Heart left ventricle (tissue), 16 donors: ENCODE results near the gene MICAL2. TPM values are rescaled to one million over a fixed set of nuclear protein-coding genes. Genes with fewer than 3 reads are reported as not detected.
A peak's percentile ranks its signal among the peaks of the same experiment; 100 is the strongest.

Experiments used
- ATAC-seq, 4 donors: fragments of 200-7000 bp; cut with Tn5 transposase; one replicate each; pipeline ENCODE4 v1.9.1; 2020 to 2022; ENCODE audit warnings: moderate library complexity in 4 of 4, mild to moderate bottlenecking in 3 of 4, moderate number of reproducible peaks in 1 of 4
- DNase-seq, 5 donors: peaks; one replicate each; pipeline ENCODE4 v3.0.0-alpha.2; 2020
- H3K27ac ChIP-seq, 12 donors: fragments of 200-600 bp; sonication (generic) in 4 of 12; one replicate each; pipeline versions ENCODE4 v1.5.0 to v1.8.0; 2016 to 2022; ENCODE audit warnings: mild to moderate bottlenecking in 2 of 12
- H3K27me3 ChIP-seq, 9 donors: fragments of 200-600 bp; sonication (generic) in 2 of 9; one replicate each; pipeline versions ENCODE4 v1.5.1 to v1.8.0; 2016 to 2022; ENCODE audit warnings: mild to moderate bottlenecking in 3 of 9
- H3K36me3 ChIP-seq, 9 donors: fragments of 200-600 bp; sonication (generic) in 2 of 9; one replicate each; pipeline versions ENCODE4 v1.5.0 to v1.8.0; 2018 to 2022; ENCODE audit warnings: mild to moderate bottlenecking in 2 of 9
- H3K4me1 ChIP-seq, 12 donors: fragments of 200-600 bp; sonication (generic) in 4 of 12; one replicate each; pipeline versions ENCODE4 v1.5.0 to v1.8.0; 2016 to 2022; ENCODE audit warnings: mild to moderate bottlenecking in 3 of 12
- H3K4me3 ChIP-seq, 12 donors: fragments of 200-600 bp; sonication (generic) in 4 of 12; one replicate each; pipeline versions ENCODE4 v1.5.0 to v1.8.0; 2017 to 2022; ENCODE audit warnings: mild to moderate bottlenecking in 9 of 12, moderate library complexity in 4 of 12
- H3K9me3 ChIP-seq, 12 donors: fragments of 200-600 bp; sonication (generic) in 4 of 12; one replicate each; pipeline versions ENCODE4 v1.5.0 to v1.8.0; 2016 to 2022; ENCODE audit warnings: mild to moderate bottlenecking in 1 of 12
- POLR2A ChIP-seq, 2 donors: fragments of 450-650 bp; IDR thresholded peaks; one replicate each; pipeline ENCODE4 v1.6.1; 2017; ENCODE audit warnings: antibody characterized with exemption in 2 of 2, mild to moderate bottlenecking in 2 of 2, moderate library complexity in 2 of 2
- WGBS, 4 donors: extraction: QIAGEN DNeasy Blood & Tissue Kit in 2 of 4; methylation state at CpG; one replicate each; pipeline versions ENCODE4 v1.1.5 to v1.1.7; 2013 to 2018; 5-methylcytosine and 5-hydroxymethylcytosine counted together
- intact Hi-C, 10 donors: fragments of 100-400 bp; cut with DNase I; formaldehyde crosslinking; loops; one replicate each; pipeline versions ENCODE4 v1.11.1 to v1.14.2; 2022
- polyA plus RNA-seq, 2 donors: library from polyadenylated mRNA; stranded (reverse); fragments of 200-250 nt; gene quantifications; one replicate each; pipeline ENCODE4 v1.2.3, GENCODE V29; 2013
- total RNA-seq, 9 donors: library from RNA; depleted of rRNA in 2 of 9; stranded (reverse); fragments of >200 nt in 2 of 9; fragmentation: NEBNext Ultra II Directional in 3 of 9; extraction: Animal tissue kit (Norgen Biotek cat#: 25700) in 3 of 9; gene quantifications; one replicate each; pipeline versions ENCODE4 v1.1.0 to v1.2.4, GENCODE V29; 2016 to 2023
- TF ChIP-seq, protein P1 (sequence below), 12 donors: fragments of 200-600 bp; sonication (generic) in 4 of 12; IDR thresholded peaks; one replicate each; pipeline versions ENCODE4 v1.5.0 to v1.8.0; 2018 to 2022; ENCODE audit warnings: antibody characterized with exemption in 12 of 12, mild to moderate bottlenecking in 5 of 12
- donor health status: ischemic (EF 13 %, LVEDD 7.1; RV severe dilation, severe dysfunction).
- donor health status: healthy with polysubstance abuse.
- donor health status: DM: no; HTN: yes; CAD: no.
- donor health status: DM: no; HTN: no; CAD: no.
- donor health status: ischemic (EF 25% LVEDD 6.9; RV normal size, moderate dysfunction).
- donor health status: ischemic (EF 25% LVEDD 5.7; RV mildly dilated, moderate dysfunction).
- donor health status: healthy.
- donor health status: DM: yes; HTN: yes; CAD: no.
- donor health status: ischemic (EF 35%, LVEDD 5.7; RV mildly dilated, moderate dysfunction).
- donor health status: nonischemic (EF 11% LVEDD 7.7; RV severe dilation, severe dysfunction).
- donor health status: DM: yes; HTN: yes; CAD: no.
- donor health status: PGD.
- donor health status: ischemic (EF 29% LVEDD 5.4; RV normal size, mild dysfunction).
- donor health status: nonischemic (EF 23%, LVEDD 6.1; RV moderate dilation, normal function).

MICAL2 gene
- total and polyA plus RNA-seq, 11 donors: 37.6 to 110 (median 86.4) TPM

DNA sequence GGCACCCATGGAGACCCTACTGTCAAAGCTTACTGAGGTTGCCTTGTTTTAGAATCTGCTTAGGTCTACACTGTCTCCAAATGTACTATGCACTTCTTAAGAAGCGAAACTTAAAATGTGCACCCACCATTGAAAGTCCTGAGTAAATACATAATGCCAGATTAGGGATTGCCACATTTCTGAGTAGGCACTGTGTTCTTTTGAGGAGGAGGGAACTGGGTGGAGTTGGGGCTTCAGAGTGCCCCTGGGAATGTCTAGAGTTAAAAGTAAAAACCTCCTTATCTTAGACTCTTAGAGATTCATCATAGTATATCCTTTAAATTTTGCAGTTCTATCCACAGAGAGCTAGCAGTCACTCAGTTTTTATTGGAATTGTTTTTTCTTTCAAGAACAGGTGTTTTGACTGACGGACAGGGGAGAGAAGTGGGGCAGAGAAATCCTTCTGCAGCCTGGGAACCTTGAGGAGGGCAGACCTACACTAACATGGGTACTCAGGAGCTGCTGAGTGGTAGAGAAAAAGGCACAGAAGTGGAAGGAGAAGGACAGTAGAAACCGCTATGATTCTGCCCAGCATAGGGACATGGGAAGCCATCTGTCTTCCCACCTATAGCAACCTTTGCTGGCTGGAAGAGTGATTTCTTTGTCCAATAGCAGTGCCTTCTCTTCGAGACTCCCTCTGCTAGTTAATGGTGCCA lies 33.4 kb upstream of the MICAL2 start:
- ATAC-seq: no peak
- intact Hi-C loops: loop anchor here in 1 of 10 donors (10.0 kb wide), 1 partner anchor 1098 kb away; no protein-coding TSS in a partner anchor
- Histone ChIP-seq H3K27me3 (no peaks in the 10 kb centered on the region), H3K9me3 (no peaks in the 10 kb centered on the region), H3K4me3 (no peak overlapping the region), H3K4me1 (peaks cover 0 to 24% (median 0%) of the 10 kb centered on the region in 12 donors), H3K36me3 (no peaks in the 10 kb centered on the region), H3K27ac (peak overlapping the region in 6 of 12 donors; percentile 6 to 64 (median 50))
- WGBS, 4 donors: 96 to 100% (median 98%) methylated on average over 4 of the region's 4 CpGs
- TF ChIP-seq, protein P1, sequence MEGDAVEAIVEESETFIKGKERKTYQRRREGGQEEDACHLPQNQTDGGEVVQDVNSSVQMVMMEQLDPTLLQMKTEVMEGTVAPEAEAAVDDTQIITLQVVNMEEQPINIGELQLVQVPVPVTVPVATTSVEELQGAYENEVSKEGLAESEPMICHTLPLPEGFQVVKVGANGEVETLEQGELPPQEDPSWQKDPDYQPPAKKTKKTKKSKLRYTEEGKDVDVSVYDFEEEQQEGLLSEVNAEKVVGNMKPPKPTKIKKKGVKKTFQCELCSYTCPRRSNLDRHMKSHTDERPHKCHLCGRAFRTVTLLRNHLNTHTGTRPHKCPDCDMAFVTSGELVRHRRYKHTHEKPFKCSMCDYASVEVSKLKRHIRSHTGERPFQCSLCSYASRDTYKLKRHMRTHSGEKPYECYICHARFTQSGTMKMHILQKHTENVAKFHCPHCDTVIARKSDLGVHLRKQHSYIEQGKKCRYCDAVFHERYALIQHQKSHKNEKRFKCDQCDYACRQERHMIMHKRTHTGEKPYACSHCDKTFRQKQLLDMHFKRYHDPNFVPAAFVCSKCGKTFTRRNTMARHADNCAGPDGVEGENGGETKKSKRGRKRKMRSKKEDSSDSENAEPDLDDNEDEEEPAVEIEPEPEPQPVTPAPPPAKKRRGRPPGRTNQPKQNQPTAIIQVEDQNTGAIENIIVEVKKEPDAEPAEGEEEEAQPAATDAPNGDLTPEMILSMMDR (IDR thresholded peaks at IDR 0.05): no peak
- no peak for TF ChIP-seq POLR2A (IDR thresholded peaks at IDR 0.05)
- DNase-seq: no peak

DNA sequence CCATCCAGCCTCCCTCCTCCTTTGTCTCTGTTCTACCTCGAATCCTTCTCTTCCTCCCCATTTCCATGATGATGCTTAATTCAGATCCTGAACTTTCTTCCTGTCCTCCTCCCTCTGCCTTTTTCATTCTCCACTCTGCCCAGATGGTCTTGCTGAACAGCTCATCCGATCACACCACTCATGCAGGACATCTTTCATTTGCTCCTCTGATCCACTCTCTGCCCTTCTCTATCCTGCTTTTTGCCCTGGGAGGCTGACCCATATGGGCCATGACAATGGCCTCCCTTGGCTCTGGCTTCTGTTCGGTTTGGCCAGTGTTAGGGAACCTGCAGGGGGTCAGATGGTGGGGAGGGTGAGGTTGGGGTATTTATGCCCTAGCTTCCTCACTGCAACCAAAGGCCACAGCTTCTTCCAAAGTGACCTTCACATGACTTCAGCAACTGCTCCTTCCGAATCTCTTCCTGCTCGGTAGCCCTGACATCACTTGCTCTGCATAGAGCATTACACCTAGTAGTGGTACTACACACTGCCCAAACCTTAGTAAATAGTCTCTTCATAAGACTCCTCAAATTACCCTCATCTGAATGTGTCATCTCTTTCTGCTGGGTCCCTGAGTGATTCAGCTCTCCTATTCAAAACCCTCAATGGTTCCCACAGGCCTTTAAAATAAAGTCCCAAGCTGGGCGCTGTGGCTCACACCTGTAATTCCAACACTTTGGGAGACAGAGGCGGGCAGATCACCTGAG lies 32.7 kb upstream of the MICAL2 start:
- Histone ChIP-seq H3K4me3 (no peak overlapping the region), H3K36me3 (no peaks in the 10 kb centered on the region), H3K9me3 (no peaks in the 10 kb centered on the region), H3K27ac (peak overlapping the region in 2 of 12 donors; percentile 46 to 64), H3K27me3 (no peaks in the 10 kb centered on the region), H3K4me1 (peaks cover 0 to 24% (median 0%) of the 10 kb centered on the region in 12 donors)
- no peak for ATAC-seq
- 75 to 92% (median 88%) methylated on average over 7 of the region's 7 CpGs for WGBS, 4 donors
- TF ChIP-seq POLR2A (IDR thresholded peaks at IDR 0.05): no peak
- TF ChIP-seq, protein P1 (IDR thresholded peaks at IDR 0.05): no peak
- intact Hi-C loops: loop anchor here in 1 of 10 donors (10.0 kb wide), 1 partner anchor 1097 kb away; no protein-coding TSS in a partner anchor
- no peak for DNase-seq

DNA sequence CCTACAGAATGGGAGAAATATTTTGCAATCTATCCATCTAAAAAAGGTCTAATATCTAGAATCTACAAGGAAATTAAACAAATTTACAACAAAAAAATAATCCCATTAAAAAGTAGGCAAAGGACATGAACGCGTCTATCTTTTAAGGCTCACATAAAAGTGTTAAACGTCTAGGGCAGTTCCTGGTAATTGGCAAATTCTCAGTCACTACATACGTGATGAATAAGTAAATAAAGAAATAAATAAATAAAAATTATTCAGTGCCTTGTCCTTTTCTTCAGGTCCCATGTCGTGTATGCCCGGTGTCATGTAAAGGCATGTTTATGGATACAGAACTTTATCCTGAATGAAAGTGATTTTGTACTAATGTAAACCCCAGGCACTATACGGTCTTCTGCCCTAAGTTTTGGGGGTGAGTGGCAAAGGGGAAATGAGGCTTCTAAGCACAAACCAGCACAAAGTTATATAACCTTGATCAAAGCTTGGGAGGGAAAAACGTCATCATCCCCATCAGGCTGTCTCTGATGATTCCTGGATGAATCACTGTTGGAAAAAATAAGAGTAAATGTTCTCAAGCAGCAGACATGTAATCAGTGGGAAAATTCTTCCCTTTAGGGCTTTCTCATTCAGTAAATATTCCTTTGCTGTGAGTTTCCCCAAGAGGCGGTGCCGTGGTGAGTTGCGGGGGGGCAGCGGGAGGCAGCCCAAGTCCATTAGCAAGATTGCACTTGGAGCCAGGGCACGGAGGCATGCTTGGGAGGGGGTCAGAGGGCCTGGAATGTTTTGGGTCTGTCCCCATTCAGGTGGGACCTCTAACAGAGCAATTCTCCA lies 30.4 kb upstream of the MICAL2 start:
- H3K9me3 ChIP-seq: peaks cover 0 to 4% (median 0%) of the 10 kb centered on the region in 12 donors

More for the DNA sequence above, 30.4 kb upstream of the MICAL2 start:
- H3K27ac ChIP-seq: peak overlapping the region in 11 of 12 donors; percentile 8 to 79 (median 60)
- no peaks in the 10 kb centered on the region for H3K36me3 ChIP-seq
- peaks cover 0 to 27% (median 0%) of the 10 kb centered on the region in 12 donors for H3K4me1 ChIP-seq
- no peaks in the 10 kb centered on the region for H3K27me3 ChIP-seq
- ATAC-seq (peak; percentile 68 to 91 (median 84)), DNase-seq (peak; percentile 57 to 75 (median 73))
- no peak overlapping the region for H3K4me3 ChIP-seq
- no peak for TF ChIP-seq POLR2A (IDR thresholded peaks at IDR 0.05)
- TF ChIP-seq, protein P1 (IDR thresholded peaks at IDR 0.05): no peak
- intact Hi-C loops: loop anchor here in 2 of 10 donors (10.0 kb wide), 2 partner anchors 205 to 1095 kb away; no protein-coding TSS in a partner anchor
- 72 to 80% (median 74%) methylated on average over 13 of the region's 13 CpGs for WGBS, 4 donors
